Muscle layer of colon (tissue), 2 donors: ENCODE data around the gene AGMO.

ENCODE experiments used
- H3K27ac ChIP-seq: one replicate; pipeline ENCODE4 v1.7.0; 2013; ENCODE audit warnings: low read depth, mild to moderate bottlenecking, low read length, moderate library complexity
- H3K27me3 ChIP-seq, 2 donors: one replicate each; pipeline ENCODE4 v1.7.0; 2013; ENCODE audit warnings: low read length in 2 of 2, mild to moderate bottlenecking in 2 of 2; ENCODE audit not compliant: insufficient read depth in 2 of 2, control insufficient read depth in 1 of 2
- H3K36me3 ChIP-seq: one replicate; pipeline ENCODE4 v1.7.0; 2013; ENCODE audit warnings: mild to moderate bottlenecking, low read length; ENCODE audit not compliant: insufficient read depth
- H3K4me1 ChIP-seq: one replicate; pipeline ENCODE4 v1.7.0; 2013; ENCODE audit warnings: mild to moderate bottlenecking, low read length; ENCODE audit not compliant: insufficient read depth
- H3K4me3 ChIP-seq, 2 donors: one replicate each; pipeline ENCODE4 v1.7.0; 2013; ENCODE audit warnings: low read length in 2 of 2, low read depth in 1 of 2, mild to moderate bottlenecking in 1 of 2, moderate library complexity in 1 of 2
- H3K9ac ChIP-seq: one replicate; pipeline ENCODE4 v1.7.0; 2013; ENCODE audit warnings: low read length
- H3K9me3 ChIP-seq: one replicate; pipeline ENCODE4 v1.7.0; 2013; ENCODE audit warnings: mild to moderate bottlenecking, low read length
- donor health status: abdominal sarcoma.
- donor health status: Adenocarcinoma of cecum.

AGMO gene

DNA sequence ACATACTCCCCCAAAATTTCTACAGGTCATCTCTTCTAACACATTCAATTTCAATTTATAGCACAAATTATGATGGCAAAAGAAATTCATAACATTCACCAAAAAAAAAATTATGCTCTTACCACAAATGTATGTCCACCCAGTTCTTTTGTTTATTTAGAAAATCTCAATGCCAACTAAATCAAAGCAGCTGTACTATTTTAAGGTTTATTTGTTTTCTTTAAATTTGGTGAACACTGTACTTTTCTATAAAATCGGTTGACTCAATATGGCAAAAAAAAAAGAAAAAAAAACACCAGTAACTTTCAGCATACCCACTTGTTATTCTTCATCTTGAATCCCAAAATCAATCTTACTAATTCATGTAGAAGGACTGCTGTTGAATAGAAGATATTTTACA is 225.7 kb downstream of the AGMO start:
- H3K27ac ChIP-seq: no peak overlapping the region
- H3K9me3 ChIP-seq: no peaks in the 10 kb centered on the region
- no peaks in the 10 kb centered on the region for H3K4me1 ChIP-seq
- H3K4me3 ChIP-seq: no peak overlapping the region
- no peak overlapping the region for H3K9ac ChIP-seq
- no peaks in the 10 kb centered on the region for H3K36me3 ChIP-seq
- H3K27me3 ChIP-seq: no peaks in the 10 kb centered on the region

GRCh38 chr7:15335390-15335789 is 226.4 kb downstream of the AGMO start:
- no peaks in the 10 kb centered on the region for H3K4me1 ChIP-seq
- no peak overlapping the region for H3K27ac ChIP-seq
- no peaks in the 10 kb centered on the region for H3K36me3 ChIP-seq
- no peaks in the 10 kb centered on the region for H3K27me3 ChIP-seq
- H3K9ac ChIP-seq: no peak overlapping the region
- no peak overlapping the region for H3K4me3 ChIP-seq
- no peaks in the 10 kb centered on the region for H3K9me3 ChIP-seq

- Histone ChIP-seq H3K9me3 (no peaks in the 10 kb centered on the region), H3K4me1 (no peaks in the 10 kb centered on the region), H3K27ac (no peak overlapping the region), H3K27me3 (no peaks in the 10 kb centered on the region), H3K9ac (no peak overlapping the region), H3K4me3 (no peak overlapping the region), H3K36me3 (no peaks in the 10 kb centered on the region)
These were observed 227.1 kb downstream of the AGMO start for GRCh38 chr7:15334536-15335263.

GRCh38 chr7:15332956-15333355 is 228.9 kb downstream of the AGMO start:
- Histone ChIP-seq H3K27me3 (no peaks in the 10 kb centered on the region), H3K9ac (no peak overlapping the region), H3K4me3 (no peak overlapping the region), H3K27ac (no peak overlapping the region), H3K9me3 (no peaks in the 10 kb centered on the region), H3K36me3 (no peaks in the 10 kb centered on the region), H3K4me1 (no peaks in the 10 kb centered on the region)

DNA sequence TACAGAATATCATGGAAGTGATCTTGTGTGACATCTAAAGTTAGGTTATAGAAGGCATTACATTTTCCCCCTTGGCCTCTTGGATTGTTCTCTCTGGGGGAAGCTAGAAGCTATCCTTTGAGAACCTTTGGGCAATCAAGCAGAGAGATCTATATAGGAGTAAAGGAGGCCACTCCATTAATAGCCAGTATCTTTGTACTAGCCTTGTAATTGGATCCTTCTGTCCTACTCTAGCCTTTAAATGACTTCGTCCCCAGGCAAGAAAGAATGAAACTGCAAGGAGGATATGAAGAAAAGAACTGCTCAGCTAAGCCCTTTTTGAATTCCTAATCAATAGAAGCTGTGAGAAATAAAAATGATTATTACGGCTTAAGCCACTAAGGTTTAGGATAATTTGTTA is 230.9 kb downstream of the AGMO start:
- Histone ChIP-seq H3K36me3 (no peaks in the 10 kb centered on the region), H3K27me3 (no peaks in the 10 kb centered on the region), H3K27ac (no peak overlapping the region), H3K4me3 (no peak overlapping the region), H3K9me3 (no peaks in the 10 kb centered on the region), H3K4me1 (no peaks in the 10 kb centered on the region), H3K9ac (no peak overlapping the region)

- Histone ChIP-seq H3K9ac (no peak overlapping the region), H3K27ac (no peak overlapping the region), H3K4me3 (no peak overlapping the region), H3K36me3 (no peaks in the 10 kb centered on the region), H3K4me1 (no peaks in the 10 kb centered on the region), H3K27me3 (no peaks in the 10 kb centered on the region), H3K9me3 (no peaks in the 10 kb centered on the region)
These were observed 234.8 kb downstream of the AGMO start for GRCh38 chr7:15327001-15327400.

- Histone ChIP-seq H3K27me3 (no peaks in the 10 kb centered on the region), H3K9ac (no peak overlapping the region), H3K4me3 (no peak overlapping the region), H3K4me1 (no peaks in the 10 kb centered on the region), H3K27ac (no peak overlapping the region), H3K9me3 (no peaks in the 10 kb centered on the region), H3K36me3 (no peaks in the 10 kb centered on the region)
These were observed 235.7 kb downstream of the AGMO start for GRCh38 chr7:15326044-15326644.

DNA sequence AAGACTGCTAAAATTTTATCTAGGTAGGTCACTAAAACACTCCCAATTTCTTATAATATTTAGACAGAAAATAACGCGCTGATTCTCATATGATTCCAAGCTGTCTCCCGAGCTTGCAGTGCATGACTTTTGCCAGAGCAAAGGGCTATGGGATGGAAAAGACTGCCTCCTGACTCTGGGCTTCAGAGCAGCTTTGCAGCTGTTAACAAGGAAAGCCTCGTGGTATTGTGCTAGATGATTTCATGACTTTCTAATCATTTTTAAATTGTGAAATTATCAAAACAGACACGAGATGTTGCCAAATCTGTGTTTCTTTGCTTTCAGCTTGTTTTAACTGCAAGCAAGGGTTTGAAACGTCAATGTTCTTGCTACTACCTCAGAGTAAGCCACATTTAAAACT is 238.3 kb downstream of the AGMO start:
- Histone ChIP-seq H3K36me3 (no peaks in the 10 kb centered on the region), H3K4me3 (no peak overlapping the region), H3K27me3 (no peaks in the 10 kb centered on the region), H3K4me1 (no peaks in the 10 kb centered on the region), H3K9ac (no peak overlapping the region), H3K9me3 (no peaks in the 10 kb centered on the region), H3K27ac (no peak overlapping the region)

- Histone ChIP-seq H3K4me1 (no peaks in the 10 kb centered on the region), H3K4me3 (no peak overlapping the region), H3K9ac (no peak overlapping the region), H3K27ac (no peak overlapping the region), H3K27me3 (no peaks in the 10 kb centered on the region), H3K36me3 (no peaks in the 10 kb centered on the region), H3K9me3 (no peaks in the 10 kb centered on the region)
These were observed 244.6 kb downstream of the AGMO start for GRCh38 chr7:15317215-15317614.

- H3K9ac ChIP-seq: no peak overlapping the region
- no peaks in the 10 kb centered on the region for H3K9me3 ChIP-seq
- H3K36me3 ChIP-seq: no peaks in the 10 kb centered on the region
- no peaks in the 10 kb centered on the region for H3K4me1 ChIP-seq
- H3K27ac ChIP-seq: no peak overlapping the region
- H3K4me3 ChIP-seq: no peak overlapping the region
- no peaks in the 10 kb centered on the region for H3K27me3 ChIP-seq
These were observed 246.1 kb downstream of the AGMO start for GRCh38 chr7:15315678-15316077.

DNA sequence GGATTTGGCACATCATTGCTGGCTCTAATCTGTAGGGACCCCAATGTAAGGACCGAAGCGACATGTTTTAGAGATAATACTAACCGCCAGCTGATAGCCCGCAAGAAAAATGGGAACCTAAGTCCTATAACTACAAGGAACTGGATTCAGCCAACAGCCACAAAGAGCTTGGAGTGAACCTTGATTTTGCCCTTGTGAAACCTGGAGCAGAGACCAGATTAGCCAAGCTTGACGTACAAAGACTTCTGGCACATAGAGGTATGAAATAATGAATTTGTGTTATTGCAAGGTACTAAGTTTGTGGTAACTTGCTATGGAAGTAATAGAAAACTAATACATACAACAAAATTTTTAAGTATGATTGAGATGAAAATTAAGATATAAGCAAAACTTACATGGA is 246.9 kb downstream of the AGMO start:
- Histone ChIP-seq H3K9ac (no peak overlapping the region), H3K4me1 (no peaks in the 10 kb centered on the region), H3K36me3 (no peaks in the 10 kb centered on the region), H3K4me3 (no peak overlapping the region), H3K27me3 (no peaks in the 10 kb centered on the region), H3K9me3 (no peaks in the 10 kb centered on the region), H3K27ac (no peak overlapping the region)

- H3K36me3 ChIP-seq: no peaks in the 10 kb centered on the region
- no peaks in the 10 kb centered on the region for H3K4me1 ChIP-seq
- H3K4me3 ChIP-seq: no peak overlapping the region
- no peaks in the 10 kb centered on the region for H3K9me3 ChIP-seq
- H3K27me3 ChIP-seq: no peaks in the 10 kb centered on the region
- H3K27ac ChIP-seq: no peak overlapping the region
- no peak overlapping the region for H3K9ac ChIP-seq
These were observed 248.5 kb downstream of the AGMO start for GRCh38 chr7:15313361-15313760.
